ENCODE results near the gene LRRK1.

The LRRK1 gene

GRCh38 chr15:100944244-100944895 lies 25.2 kb downstream of the LRRK1 start:
- DNase-seq (ENCODE audit: low spot score): no peak
- no peak overlapping the region for H3K27ac ChIP-seq
- ChIA-PET POLR2A (ENCODE audit: low non-redundant PET) (no interaction called here), CTCF (no interaction called here)
- no peak for TF ChIP-seq CTCF (conservative IDR thresholded peaks at IDR 0.05; ENCODE audit: low read depth)

GRCh38 chr15:100944986-100945385 lies 25.8 kb downstream of the LRRK1 start:
- CTCF ChIA-PET: no interaction called here
- no peak for TF ChIP-seq CTCF (conservative IDR thresholded peaks at IDR 0.05; ENCODE audit: low read depth)
- DNase-seq (ENCODE audit: low spot score): no peak
- POLR2A ChIA-PET (ENCODE audit: low non-redundant PET): no interaction called here
- H3K27ac ChIP-seq: no peak overlapping the region

- no peak for DNase-seq (ENCODE audit: low spot score)
- ChIA-PET POLR2A (ENCODE audit: low non-redundant PET) (no interaction called here), CTCF (interaction anchor here (0.8 kb wide), 1 partner anchor 59 kb away, joined by 3 read pairs; no protein-coding TSS in a partner anchor)
- TF ChIP-seq CTCF (conservative IDR thresholded peaks at IDR 0.05; ENCODE audit: low read depth): no peak
- no peak overlapping the region for H3K27ac ChIP-seq
Measured at GRCh38 chr15:100947760-100948429, 28.7 kb downstream of the LRRK1 start.

- no peak for TF ChIP-seq CTCF (conservative IDR thresholded peaks at IDR 0.05; ENCODE audit: low read depth)
- ChIA-PET POLR2A (ENCODE audit: low non-redundant PET) (no interaction called here), CTCF (no interaction called here)
- H3K27ac ChIP-seq: no peak overlapping the region
- no peak for DNase-seq (ENCODE audit: low spot score)
Measured at GRCh38 chr15:100948430-100948762, 29.2 kb downstream of the LRRK1 start.

GRCh38 chr15:100949691-100950090 lies 30.5 kb downstream of the LRRK1 start:
- TF ChIP-seq CTCF (conservative IDR thresholded peaks at IDR 0.05; ENCODE audit: low read depth): no peak
- ChIA-PET CTCF (no interaction called here), POLR2A (ENCODE audit: low non-redundant PET) (no interaction called here)
- no peak overlapping the region for H3K27ac ChIP-seq
- DNase-seq (ENCODE audit: low spot score): no peak

- TF ChIP-seq CTCF (conservative IDR thresholded peaks at IDR 0.05; ENCODE audit: low read depth): no peak
- no peak for DNase-seq (ENCODE audit: low spot score)
- ChIA-PET POLR2A (ENCODE audit: low non-redundant PET) (no interaction called here), CTCF (interaction anchor here (0.6 kb wide), 1 partner anchor 9 kb away, joined by 3 read pairs; no protein-coding TSS in a partner anchor)
- no peak overlapping the region for H3K27ac ChIP-seq
Measured at GRCh38 chr15:100951965-100952364, 32.8 kb downstream of the LRRK1 start.
